HFFc6 (cell line): ENCODE results near the gene NSMF. TPM values are rescaled to one million over a fixed set of nuclear protein-coding genes. Genes with fewer than 3 reads are reported as not detected.

Source experiments
- DNase-seq: peaks from one replicate; pipeline ENCODE4 v3.0.0-alpha.2; 2018
- H3K27ac Mint-ChIP-seq: 2 replicates; pipeline ENCODE4 v1.8.0; 2020; ENCODE audit warnings: mild to moderate bottlenecking, mixed read lengths
- H3K27me3 Mint-ChIP-seq: 2 replicates; pipeline ENCODE4 v1.8.0; 2021; ENCODE audit warnings: mild to moderate bottlenecking, moderate library complexity, mixed read lengths; ENCODE audit not compliant: insufficient read depth
- H3K36me3 Mint-ChIP-seq: 2 replicates; pipeline ENCODE4 v1.8.0; 2021; ENCODE audit warnings: low read depth, mixed read lengths
- H3K4me1 Mint-ChIP-seq: 2 replicates; pipeline ENCODE4 v1.8.0; 2020; ENCODE audit warnings: low read depth, mixed read lengths
- H3K4me3 Mint-ChIP-seq: 2 replicates; pipeline ENCODE4 v1.8.0; 2020; ENCODE audit warnings: mild to moderate bottlenecking, moderate library complexity, mixed read lengths
- H3K9me3 Mint-ChIP-seq: 2 replicates; pipeline ENCODE4 v1.8.0; 2020; ENCODE audit warnings: mild to moderate bottlenecking, mixed read lengths
- CTCF ChIP-seq: fragments of 200-600 bp; sonication (generic); IDR thresholded peaks from 2 replicates; pipeline ENCODE4 v1.5.0; 2021; ENCODE audit warnings: antibody characterized with exemption, mild to moderate bottlenecking
- total RNA-seq, 6 experiments: library from RNA; stranded (reverse); fragmentation: NEBNext Ultra II Directional; extraction: Animal tissue kit (Norgen Biotek cat#: 25700); gene quantifications; 2 replicates in 1 of 6; 3 replicates in 5 of 6; pipeline ENCODE4 v1.2.3, GENCODE V29; 2021

The NSMF gene
- total RNA-seq, 6 experiments from 2014 or later = 24.3 to 29.9 (median 26.4) TPM

GRCh38 chr9:137478962-137479861 is 20.1 kb upstream of the NSMF start:
- peak overlapping the region; percentile 32; the same call in 1 of the 2 replicates for H3K4me3 Mint-ChIP-seq
- H3K36me3 Mint-ChIP-seq = peaks cover 14% of the 10 kb centered on the region
- peaks cover 22% of the 10 kb centered on the region for H3K4me1 Mint-ChIP-seq
- H3K9me3 Mint-ChIP-seq = peaks cover 16% of the 10 kb centered on the region
- peak; percentile 19 for DNase-seq
- peaks cover 3% of the 10 kb centered on the region for H3K27me3 Mint-ChIP-seq
- H3K27ac Mint-ChIP-seq = no peak overlapping the region
- TF ChIP-seq CTCF = no peak

- no peak for DNase-seq
- no peak overlapping the region for H3K4me3 Mint-ChIP-seq
- H3K36me3 Mint-ChIP-seq = peaks cover 16% of the 10 kb centered on the region
- TF ChIP-seq CTCF = no peak
- peaks cover 22% of the 10 kb centered on the region for H3K9me3 Mint-ChIP-seq
- H3K27ac Mint-ChIP-seq = no peak overlapping the region
- peaks cover 22% of the 10 kb centered on the region for H3K4me1 Mint-ChIP-seq
- peaks cover 3% of the 10 kb centered on the region for H3K27me3 Mint-ChIP-seq
These were observed 19.5 kb upstream of the NSMF start for GRCh38 chr9:137478613-137478961.

- no peak for DNase-seq
- Mint-ChIP-seq H3K36me3 (peaks cover 22% of the 10 kb centered on the region), H3K9me3 (peaks cover 28% of the 10 kb centered on the region), H3K27me3 (peaks cover 3% of the 10 kb centered on the region), H3K4me1 (peaks cover 22% of the 10 kb centered on the region), H3K4me3 (no peak overlapping the region), H3K27ac (no peak overlapping the region)
- no peak for TF ChIP-seq CTCF
These were observed 18.9 kb upstream of the NSMF start for GRCh38 chr9:137477778-137478612.

- Mint-ChIP-seq H3K4me3 (no peak overlapping the region), H3K4me1 (peaks cover 15% of the 10 kb centered on the region), H3K36me3 (peaks cover 24% of the 10 kb centered on the region), H3K9me3 (peaks cover 32% of the 10 kb centered on the region), H3K27me3 (peaks cover 4% of the 10 kb centered on the region), H3K27ac (no peak overlapping the region)
- DNase-seq = no peak
- TF ChIP-seq CTCF = no peak
These were observed 17.7 kb upstream of the NSMF start for GRCh38 chr9:137476856-137477255.

GRCh38 chr9:137475666-137476065 is 16.5 kb upstream of the NSMF start:
- peaks cover 4% of the 10 kb centered on the region for H3K27me3 Mint-ChIP-seq
- no peak for TF ChIP-seq CTCF
- H3K4me3 Mint-ChIP-seq = no peak overlapping the region
- H3K4me1 Mint-ChIP-seq = peaks cover 8% of the 10 kb centered on the region
- DNase-seq = no peak
- H3K36me3 Mint-ChIP-seq = peaks cover 24% of the 10 kb centered on the region
- H3K9me3 Mint-ChIP-seq = peaks cover 32% of the 10 kb centered on the region
- no peak overlapping the region for H3K27ac Mint-ChIP-seq
